Eye (tissue), 1 donor: Measurements from ENCODE around the gene TEX51.

ENCODE experiments used
- DNase-seq: peaks from one replicate; pipeline ENCODE4 v3.0.0-alpha.2; 2015

TEX51 gene

DNA sequence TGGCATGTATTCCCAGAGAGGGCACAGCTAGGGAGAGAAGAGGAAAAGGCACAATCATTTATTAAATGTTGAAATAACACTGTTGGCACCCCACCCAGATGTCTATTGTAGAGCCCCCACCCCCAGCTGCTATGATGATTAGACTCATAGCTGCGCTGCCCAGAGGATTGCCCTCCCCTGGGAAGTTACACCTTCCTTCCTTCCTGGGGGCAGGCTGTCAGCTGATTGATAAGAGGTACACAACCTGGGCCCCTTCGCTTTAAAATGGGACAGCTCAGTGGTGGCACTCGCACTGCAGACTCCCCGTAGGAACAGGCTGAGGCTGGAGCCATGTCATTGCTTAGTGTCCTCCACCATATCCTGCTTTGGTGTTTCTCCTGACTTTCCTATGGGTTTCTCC is 18.1 kb downstream of the TEX51 start:
- DNase-seq, result no peak

- DNase-seq, result no peak
Measured at GRCh38 chr2:126921066-126921465, 22.4 kb downstream of the TEX51 start.

DNA sequence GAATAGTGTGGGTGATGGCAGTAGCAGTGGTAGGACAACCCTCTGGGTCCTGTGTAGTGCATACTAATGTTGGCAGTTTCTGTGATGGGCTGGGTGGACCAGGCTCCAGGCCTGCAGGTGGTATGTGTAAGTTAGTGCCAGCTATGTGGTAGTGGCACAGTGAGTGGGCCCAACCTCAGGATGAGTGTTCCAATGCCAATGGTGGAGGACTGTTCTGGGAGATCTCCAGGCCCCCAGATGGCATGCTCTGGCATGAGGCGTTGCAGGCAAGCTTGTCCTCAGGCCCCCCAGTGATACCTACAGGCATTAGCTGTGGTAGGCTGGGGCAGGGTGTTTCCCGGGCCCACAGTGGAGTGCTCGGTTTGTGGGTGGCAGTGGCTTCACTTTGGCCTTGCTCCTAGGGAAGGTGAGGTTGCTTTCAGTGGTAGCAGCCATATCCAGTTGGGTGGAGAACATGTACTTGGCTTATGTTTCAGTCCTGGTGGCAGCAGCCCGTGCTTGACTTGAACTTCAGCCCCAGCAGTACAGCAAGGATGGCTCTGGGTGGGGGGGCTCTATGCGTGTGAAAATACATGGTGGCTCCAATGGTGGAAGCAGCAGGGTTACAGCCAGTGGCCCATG is 32.4 kb downstream of the TEX51 start:
- DNase-seq, result no peak

- no peak for DNase-seq
Measured at GRCh38 chr2:126932529-126932928, 33.8 kb downstream of the TEX51 start.

- DNase-seq, result no peak
Measured at GRCh38 chr2:126932966-126933710, 34.4 kb downstream of the TEX51 start.

GRCh38 chr2:126933711-126934091 is 35.0 kb downstream of the TEX51 start:
- DNase-seq, result no peak

DNA sequence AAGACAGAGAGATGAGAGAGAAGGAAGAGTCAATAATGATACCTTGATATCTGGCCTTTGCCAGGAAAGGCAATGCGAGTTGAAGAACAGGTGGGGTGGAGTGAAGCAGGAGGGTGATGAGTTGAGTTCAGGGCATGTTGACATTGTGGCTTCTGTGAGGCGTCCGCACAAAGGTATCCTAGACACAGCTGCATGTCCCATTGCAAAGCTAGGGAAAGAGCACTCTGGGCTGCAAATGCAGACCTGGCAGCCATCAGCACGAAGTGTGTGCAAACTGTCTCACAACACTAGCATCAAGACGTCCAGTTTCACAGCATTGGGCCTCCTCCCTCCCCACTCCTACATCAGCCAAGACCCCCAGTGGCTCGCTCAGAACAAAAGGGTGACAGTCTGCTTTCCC is 36.1 kb downstream of the TEX51 start:
- DNase-seq, result no peak

- DNase-seq, result no peak
Measured at GRCh38 chr2:126935774-126936173, 37.1 kb downstream of the TEX51 start.

- DNase-seq, result no peak
Measured at GRCh38 chr2:126936219-126936723, 37.6 kb downstream of the TEX51 start.

DNA sequence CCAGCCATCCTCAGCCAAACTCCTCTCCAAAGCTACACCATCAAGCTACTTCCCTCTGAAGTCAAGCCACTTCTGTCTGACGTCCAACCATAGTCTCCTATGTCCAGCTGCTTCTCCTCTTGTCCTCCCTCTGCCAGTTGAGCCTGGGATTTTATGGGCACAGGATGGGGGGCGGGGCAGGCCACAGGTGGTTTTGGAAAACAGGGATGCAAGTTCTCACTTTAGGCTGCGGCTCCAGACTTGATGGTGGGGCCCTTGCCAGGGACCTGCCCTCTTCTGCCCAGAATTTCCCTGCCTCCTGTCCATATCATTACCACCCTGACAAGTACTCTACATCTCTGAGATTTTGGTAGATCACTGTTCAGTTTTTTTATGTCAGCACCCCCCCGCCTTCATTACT is 41.6 kb downstream of the TEX51 start:
- DNase-seq, result no peak

DNA sequence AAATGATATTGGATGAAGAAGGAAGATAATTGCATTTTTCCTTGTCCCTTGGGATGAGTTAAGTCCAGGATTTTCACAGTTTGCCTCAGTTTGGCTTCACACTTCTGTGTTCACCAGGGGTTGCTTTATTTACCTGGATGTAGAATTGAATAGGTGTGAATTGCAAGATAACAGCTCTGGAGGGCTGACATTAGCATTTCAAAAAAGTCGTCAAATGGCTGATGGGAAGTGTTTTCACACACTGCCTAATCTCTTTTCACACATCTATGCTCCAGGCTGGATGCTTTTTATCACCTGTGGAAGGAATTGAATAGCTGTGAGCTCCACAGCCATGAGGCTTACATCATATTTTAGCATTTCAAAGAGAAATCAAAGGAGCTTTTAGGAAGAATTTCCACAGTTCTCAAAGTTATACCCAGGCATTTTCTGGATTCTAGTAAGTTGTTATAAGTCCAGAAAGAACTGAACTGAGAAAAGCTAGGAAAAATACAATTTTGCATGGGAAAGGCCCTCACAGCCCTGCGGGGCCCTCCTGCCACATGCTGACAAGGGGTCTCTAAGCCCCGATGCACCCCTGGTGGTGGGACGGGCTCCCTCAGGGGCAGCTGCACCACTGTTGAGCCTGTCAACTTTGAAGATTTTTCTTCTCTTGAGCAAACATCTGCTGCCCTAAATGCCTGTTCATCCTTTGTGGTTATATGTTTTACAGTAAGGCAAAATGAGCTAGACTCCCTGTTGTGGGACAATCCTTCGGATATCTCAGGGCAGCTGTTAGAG is 43.9 kb downstream of the TEX51 start:
- DNase-seq, result no peak

- no peak for DNase-seq
Measured at GRCh38 chr2:126943612-126944348, 45.1 kb downstream of the TEX51 start.

DNA sequence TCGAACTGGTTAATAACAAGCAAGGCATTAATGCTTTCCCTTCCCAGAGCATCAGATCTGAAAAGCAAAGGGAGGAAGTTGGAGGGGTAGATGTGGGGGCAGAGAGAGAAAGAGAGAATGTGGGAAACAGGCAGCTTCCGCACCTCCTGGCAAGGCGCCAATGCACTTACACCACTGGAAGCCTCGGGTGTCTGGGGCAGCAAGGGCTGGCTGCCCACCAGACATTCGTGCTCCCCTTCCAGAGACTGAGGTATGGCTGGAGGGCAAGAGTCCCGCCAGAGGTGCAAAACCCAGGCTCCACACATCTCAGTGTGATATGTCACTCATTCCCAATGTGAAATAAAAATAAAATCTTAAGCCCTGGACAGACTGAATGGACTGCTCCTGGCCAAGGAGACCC is 46.4 kb downstream of the TEX51 start:
- no peak for DNase-seq

GRCh38 chr2:126946318-126947102 is 47.8 kb downstream of the TEX51 start:
- DNase-seq, result no peak

DNA sequence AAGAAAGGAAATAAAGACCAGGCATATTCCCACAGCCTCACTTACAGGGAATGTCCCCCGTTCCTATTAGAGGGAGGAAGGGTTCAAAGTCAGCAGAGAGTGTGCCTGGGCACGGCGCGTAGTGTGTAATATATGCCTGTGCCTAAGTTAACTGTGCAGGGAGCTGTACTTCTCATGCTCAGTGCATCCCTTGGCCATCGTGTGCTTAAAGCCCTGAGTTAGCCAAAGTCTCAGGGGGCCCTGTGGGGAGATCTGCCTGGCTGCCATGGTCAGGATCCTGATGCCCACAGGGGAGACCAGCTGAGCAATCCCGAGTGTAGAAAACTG is 48.4 kb downstream of the TEX51 start:
- DNase-seq, result no peak

DNA sequence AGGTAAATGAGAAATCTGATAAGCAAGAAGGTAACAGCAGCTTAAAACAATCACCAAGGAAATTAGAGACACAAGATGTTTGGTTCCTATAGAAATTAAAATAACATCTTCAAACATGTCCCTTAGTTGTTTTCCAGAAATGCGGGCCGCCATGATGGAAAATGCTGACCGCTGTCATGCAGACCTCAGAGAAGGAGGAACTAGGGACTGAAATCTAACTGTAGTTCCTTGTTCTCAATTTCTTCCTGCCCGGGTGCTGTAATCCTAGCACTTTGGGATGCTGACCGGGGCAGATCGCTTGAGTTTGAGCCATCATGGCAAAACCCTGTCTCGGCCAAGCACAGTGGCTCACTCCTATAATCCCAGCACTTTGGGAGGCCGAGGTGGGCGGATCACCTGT is 51.1 kb downstream of the TEX51 start:
- DNase-seq, result no peak

- no peak for DNase-seq
Measured at GRCh38 chr2:126950504-126950903, 51.8 kb downstream of the TEX51 start.
